Lower lobe of right lung (tissue), 2 donors: ENCODE measurements around the gene RNF135. TPM values are rescaled to one million over a fixed set of nuclear protein-coding genes. Genes with fewer than 3 reads are reported as not detected.
"Not testable (repeated sequence)": the region's sequence is repeated elsewhere in the genome, so short reads cannot be mapped to it uniquely, and the experiment has no call there.

Source experiments
- ATAC-seq, 2 donors: fragments of 200-7000 bp; cut with Tn5 transposase; one replicate each; pipeline ENCODE4 v1.9.1; 2020 to 2022; ENCODE audit warnings: mild to moderate bottlenecking in 2 of 2, moderate library complexity in 2 of 2
- DNase-seq: peaks from one replicate; pipeline ENCODE4 v3.0.0-alpha.2; 2020
- H3K27ac ChIP-seq: fragments of 200-600 bp; one replicate; pipeline ENCODE4 v1.8.0; 2022
- H3K27me3 ChIP-seq: fragments of 200-600 bp; one replicate; pipeline ENCODE4 v1.8.0; 2022; ENCODE audit warnings: low read depth
- H3K36me3 ChIP-seq: fragments of 200-600 bp; one replicate; pipeline ENCODE4 v1.8.0; 2022; ENCODE audit warnings: mild to moderate bottlenecking
- H3K4me1 ChIP-seq: fragments of 200-600 bp; one replicate; pipeline ENCODE4 v1.8.0; 2022
- H3K4me3 ChIP-seq: fragments of 200-600 bp; one replicate; pipeline ENCODE4 v1.8.0; 2022; ENCODE audit warnings: mild to moderate bottlenecking
- H3K9me3 ChIP-seq: fragments of 200-600 bp; one replicate; pipeline ENCODE4 v1.8.0; 2022
- CTCF ChIP-seq: fragments of 200-600 bp; IDR thresholded peaks from one replicate; pipeline ENCODE4 v1.8.0; 2022; ENCODE audit warnings: antibody characterized with exemption, mild to moderate bottlenecking
- intact Hi-C: fragments of 100-400 bp; cut with DNase I; formaldehyde crosslinking; loops from one replicate; pipeline ENCODE4 v1.11.0; 2022
- total RNA-seq: library from RNA; stranded (reverse); fragmentation: NEBNext Ultra II Directional; extraction: Animal tissue kit (Norgen Biotek cat#: 25700); gene quantifications from one replicate; pipeline ENCODE4 v1.2.1, GENCODE V29; 2021
- donor health status: DM: no; HTN: yes; CAD: no; lungs with severe emphysema.

RNF135 gene
- total RNA-seq, 1 donor from 2014 or later, result 29.2 TPM

GRCh38 chr17:30926516-30926915 lies 44.3 kb upstream of the RNF135 start:
- H3K4me1 ChIP-seq, result peaks cover 14% of the 10 kb centered on the region
- DNase-seq (no peak), ATAC-seq (no peak)
- intact Hi-C loops, result no loop called here
- no peaks in the 10 kb centered on the region for H3K9me3 ChIP-seq
- TF ChIP-seq CTCF, result no peak
- no peak overlapping the region for H3K27ac ChIP-seq
- H3K4me3 ChIP-seq, result no peak overlapping the region
- no peaks in the 10 kb centered on the region for H3K36me3 ChIP-seq
- H3K27me3 ChIP-seq, result peaks cover 11% of the 10 kb centered on the region

- DNase-seq (no peak), ATAC-seq (no peak)
- peaks cover 2% of the 10 kb centered on the region for H3K27me3 ChIP-seq
- H3K36me3 ChIP-seq, result peaks cover under 1% of the 10 kb centered on the region
- peaks cover 7% of the 10 kb centered on the region for H3K4me1 ChIP-seq
- intact Hi-C loops, result no loop called here
- H3K9me3 ChIP-seq, result no peaks in the 10 kb centered on the region
- no peak overlapping the region for H3K4me3 ChIP-seq
- H3K27ac ChIP-seq, result no peak overlapping the region
- TF ChIP-seq CTCF, result no peak
Observed at GRCh38 chr17:30927756-30928155, 43.1 kb upstream of the RNF135 start.

DNA sequence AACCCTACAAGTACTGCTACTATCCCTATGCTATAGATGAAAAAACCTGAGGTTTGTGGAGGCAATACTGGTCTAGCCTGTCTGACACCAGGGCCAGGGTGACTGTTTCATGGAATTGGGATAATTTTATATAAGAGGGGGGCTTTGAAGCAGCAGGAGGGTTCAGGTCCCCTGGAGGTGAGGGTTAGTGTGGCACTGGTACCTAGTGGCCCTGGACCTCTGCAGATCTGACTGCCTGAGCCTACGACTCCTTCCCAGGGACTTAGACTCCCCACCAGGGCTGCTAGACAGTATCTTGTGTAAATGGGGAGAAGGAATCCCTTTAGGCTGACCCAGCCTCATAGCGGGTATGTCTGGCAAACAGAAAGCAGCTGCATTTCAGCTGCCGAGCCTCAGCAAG lies 42.3 kb upstream of the RNF135 start:
- DNase-seq (no peak), ATAC-seq (no peak)
- H3K4me3 ChIP-seq, result no peak overlapping the region
- no peaks in the 10 kb centered on the region for H3K9me3 ChIP-seq
- peaks cover 4% of the 10 kb centered on the region for H3K36me3 ChIP-seq
- H3K4me1 ChIP-seq, result no peaks in the 10 kb centered on the region
- no peak for TF ChIP-seq CTCF
- H3K27ac ChIP-seq, result no peak overlapping the region
- H3K27me3 ChIP-seq, result no peaks in the 10 kb centered on the region
- intact Hi-C loops, result no loop called here

GRCh38 chr17:30929081-30929633 lies 41.7 kb upstream of the RNF135 start:
- intact Hi-C loops, result no loop called here
- TF ChIP-seq CTCF, result no peak
- Histone ChIP-seq H3K27ac (no peak overlapping the region), H3K9me3 (no peaks in the 10 kb centered on the region), H3K36me3 (peaks cover 9% of the 10 kb centered on the region), H3K27me3 (no peaks in the 10 kb centered on the region), H3K4me1 (no peaks in the 10 kb centered on the region), H3K4me3 (no peak overlapping the region)
- no peak for ATAC-seq
- no peak for DNase-seq

GRCh38 chr17:30929861-30930260 lies 41.0 kb upstream of the RNF135 start:
- ATAC-seq, H3K4me3 ChIP-seq, DNase-seq, H3K27me3 ChIP-seq, intact Hi-C loops, H3K4me1 ChIP-seq, H3K9me3 ChIP-seq, H3K27ac ChIP-seq: not testable (repeated sequence)
- H3K36me3 ChIP-seq, result peaks cover 15% of the 10 kb centered on the region

DNA sequence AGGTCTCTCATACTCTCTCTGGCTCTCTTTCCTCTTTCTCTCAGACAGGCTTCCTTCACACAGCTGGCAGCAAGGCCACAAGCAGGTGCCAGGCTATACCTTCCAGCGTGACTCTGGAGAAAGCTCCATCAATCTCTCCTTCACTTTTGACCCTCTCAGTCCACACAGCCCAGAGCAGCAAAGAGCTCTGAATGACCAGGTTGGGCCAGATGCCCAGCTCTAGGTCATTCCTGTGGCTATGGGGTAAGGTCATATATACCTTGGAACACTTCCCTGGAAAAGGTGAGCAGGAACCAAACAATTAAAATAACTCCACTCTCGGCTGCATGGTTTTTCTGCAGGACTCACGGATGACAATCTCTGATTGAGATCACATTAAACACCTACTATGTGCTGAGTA lies 40.3 kb upstream of the RNF135 start:
- DNase-seq (no peak), ATAC-seq (no peak)
- no peak for TF ChIP-seq CTCF
- intact Hi-C loops, result no loop called here
- Histone ChIP-seq H3K9me3 (no peaks in the 10 kb centered on the region), H3K4me1 (no peaks in the 10 kb centered on the region), H3K27me3 (no peaks in the 10 kb centered on the region), H3K4me3 (no peak overlapping the region), H3K36me3 (peaks cover 15% of the 10 kb centered on the region), H3K27ac (no peak overlapping the region)

- H3K4me3 ChIP-seq, H3K9me3 ChIP-seq, intact Hi-C loops, H3K27me3 ChIP-seq, DNase-seq, H3K4me1 ChIP-seq, H3K27ac ChIP-seq, ATAC-seq: not testable (repeated sequence)
- H3K36me3 ChIP-seq, result peaks cover 15% of the 10 kb centered on the region
Observed at GRCh38 chr17:30931582-30931981, 39.3 kb upstream of the RNF135 start.
